SK-N-SH treated with all-trans-retinoic acid at 6 μM for 48 hours (cell line): ENCODE results near the gene GRAMD2B.

Experiments used
- ISL1 ChIP-seq: fragments of 250-450 bp; sonication (Bioruptor Pico); IDR thresholded peaks from 2 replicates; pipeline ENCODE4 v2.1.2; 2022; ENCODE audit warnings: mild to moderate bottlenecking, moderate library complexity
- TF ChIP-seq, protein P1 (sequence below): fragments of 250-450 bp; sonication (Bioruptor Pico); IDR thresholded peaks from 2 replicates; pipeline ENCODE4 v1.8.0; 2020; ENCODE audit warnings: mild to moderate bottlenecking, moderate library complexity, borderline replicate concordance
- TF ChIP-seq, protein P2 (sequence below): fragments of 250-450 bp; sonication (Bioruptor Pico); IDR thresholded peaks from 2 replicates; pipeline ENCODE4 v1.8.0; 2021; ENCODE audit warnings: low read depth, mild to moderate bottlenecking, moderate library complexity, borderline replicate concordance
- TF ChIP-seq, protein P3 (sequence below): fragments of 250-450 bp; sonication (Bioruptor Pico); IDR thresholded peaks from 2 replicates; pipeline ENCODE4 v1.5.1; 2020; ENCODE audit warnings: low read depth, mild to moderate bottlenecking, moderate library complexity

- TF ChIP-seq, protein P1, sequence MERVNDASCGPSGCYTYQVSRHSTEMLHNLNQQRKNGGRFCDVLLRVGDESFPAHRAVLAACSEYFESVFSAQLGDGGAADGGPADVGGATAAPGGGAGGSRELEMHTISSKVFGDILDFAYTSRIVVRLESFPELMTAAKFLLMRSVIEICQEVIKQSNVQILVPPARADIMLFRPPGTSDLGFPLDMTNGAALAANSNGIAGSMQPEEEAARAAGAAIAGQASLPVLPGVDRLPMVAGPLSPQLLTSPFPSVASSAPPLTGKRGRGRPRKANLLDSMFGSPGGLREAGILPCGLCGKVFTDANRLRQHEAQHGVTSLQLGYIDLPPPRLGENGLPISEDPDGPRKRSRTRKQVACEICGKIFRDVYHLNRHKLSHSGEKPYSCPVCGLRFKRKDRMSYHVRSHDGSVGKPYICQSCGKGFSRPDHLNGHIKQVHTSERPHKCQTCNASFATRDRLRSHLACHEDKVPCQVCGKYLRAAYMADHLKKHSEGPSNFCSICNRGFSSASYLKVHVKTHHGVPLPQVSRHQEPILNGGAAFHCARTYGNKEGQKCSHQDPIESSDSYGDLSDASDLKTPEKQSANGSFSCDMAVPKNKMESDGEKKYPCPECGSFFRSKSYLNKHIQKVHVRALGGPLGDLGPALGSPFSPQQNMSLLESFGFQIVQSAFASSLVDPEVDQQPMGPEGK (CRISPR knock-in tag), result no peak
- TF ChIP-seq, protein P2, sequence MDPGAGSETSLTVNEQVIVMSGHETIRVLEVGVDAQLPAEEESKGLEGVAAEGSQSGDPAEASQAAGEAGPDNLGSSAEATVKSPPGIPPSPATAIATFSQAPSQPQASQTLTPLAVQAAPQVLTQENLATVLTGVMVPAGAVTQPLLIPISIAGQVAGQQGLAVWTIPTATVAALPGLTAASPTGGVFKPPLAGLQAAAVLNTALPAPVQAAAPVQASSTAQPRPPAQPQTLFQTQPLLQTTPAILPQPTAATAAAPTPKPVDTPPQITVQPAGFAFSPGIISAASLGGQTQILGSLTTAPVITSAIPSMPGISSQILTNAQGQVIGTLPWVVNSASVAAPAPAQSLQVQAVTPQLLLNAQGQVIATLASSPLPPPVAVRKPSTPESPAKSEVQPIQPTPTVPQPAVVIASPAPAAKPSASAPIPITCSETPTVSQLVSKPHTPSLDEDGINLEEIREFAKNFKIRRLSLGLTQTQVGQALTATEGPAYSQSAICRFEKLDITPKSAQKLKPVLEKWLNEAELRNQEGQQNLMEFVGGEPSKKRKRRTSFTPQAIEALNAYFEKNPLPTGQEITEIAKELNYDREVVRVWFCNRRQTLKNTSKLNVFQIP (CRISPR knock-in tag), result no peak
- no peak for TF ChIP-seq ISL1 (CRISPR knock-in tag)
- TF ChIP-seq, protein P3, sequence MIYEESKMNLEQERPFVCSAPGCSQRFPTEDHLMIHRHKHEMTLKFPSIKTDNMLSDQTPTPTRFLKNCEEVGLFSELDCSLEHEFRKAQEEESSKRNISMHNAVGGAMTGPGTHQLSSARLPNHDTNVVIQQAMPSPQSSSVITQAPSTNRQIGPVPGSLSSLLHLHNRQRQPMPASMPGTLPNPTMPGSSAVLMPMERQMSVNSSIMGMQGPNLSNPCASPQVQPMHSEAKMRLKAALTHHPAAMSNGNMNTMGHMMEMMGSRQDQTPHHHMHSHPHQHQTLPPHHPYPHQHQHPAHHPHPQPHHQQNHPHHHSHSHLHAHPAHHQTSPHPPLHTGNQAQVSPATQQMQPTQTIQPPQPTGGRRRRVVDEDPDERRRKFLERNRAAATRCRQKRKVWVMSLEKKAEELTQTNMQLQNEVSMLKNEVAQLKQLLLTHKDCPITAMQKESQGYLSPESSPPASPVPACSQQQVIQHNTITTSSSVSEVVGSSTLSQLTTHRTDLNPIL (CRISPR knock-in tag), result no peak
Measured at GRCh38 chr5:126481243-126481642, 58.0 kb downstream of the GRAMD2B start.
